ENCODE data around the gene MCRS1. TPM values are rescaled to one million over a fixed set of nuclear protein-coding genes. Genes with fewer than 3 reads are reported as not detected.
"Not testable (repeated sequence)": the region's sequence is repeated elsewhere in the genome, so short reads cannot be mapped to it uniquely, and the experiment has no call there.

The MCRS1 gene
- total RNA-seq, 1 donor from 2014 or later, result 62.4 TPM

- DNase-seq (ENCODE audit: low read depth), result no peak
- TF ChIP-seq CTCF (conservative IDR thresholded peaks at IDR 0.05; ENCODE audit: low read depth, low read length), result no peak
- H3K4me3 ChIP-seq (ENCODE audit: low read depth, low read length), result no peak overlapping the region
Measured at GRCh38 chr12:49609059-49609874, 41.3 kb upstream of the MCRS1 start.

GRCh38 chr12:49605539-49605938, 37.6 kb upstream of the MCRS1 start, which contains the start of gene FAM186B:
Gene FAM186B, minus strand, starts transcription at chr12:49605639. Its CDS starts 162 bp downstream, at chr12:49605477.
- DNase-seq (ENCODE audit: low read depth); H3K4me3 ChIP-seq (ENCODE audit: low read depth, low read length): not testable (repeated sequence)

GRCh38 chr12:49604856-49605255, 36.9 kb upstream of the MCRS1 start:
- TF ChIP-seq CTCF (conservative IDR thresholded peaks at IDR 0.05; ENCODE audit: low read depth, low read length), result no peak
- DNase-seq (ENCODE audit: low read depth), result no peak
- H3K4me3 ChIP-seq (ENCODE audit: low read depth, low read length), result no peak overlapping the region

- no peak for DNase-seq (ENCODE audit: low read depth)
- TF ChIP-seq CTCF (conservative IDR thresholded peaks at IDR 0.05; ENCODE audit: low read depth, low read length), result no peak
- no peak overlapping the region for H3K4me3 ChIP-seq (ENCODE audit: low read depth, low read length)
Measured at GRCh38 chr12:49603721-49604120, 35.8 kb upstream of the MCRS1 start.

GRCh38 chr12:49599961-49600360, 32.0 kb upstream of the MCRS1 start:
- no peak for TF ChIP-seq CTCF (conservative IDR thresholded peaks at IDR 0.05; ENCODE audit: low read depth, low read length)
- DNase-seq (ENCODE audit: low read depth), result no peak
- no peak overlapping the region for H3K4me3 ChIP-seq (ENCODE audit: low read depth, low read length)

GRCh38 chr12:49598527-49598926, 30.6 kb upstream of the MCRS1 start:
- DNase-seq (ENCODE audit: low read depth), result no peak

More at GRCh38 chr12:49598527-49598926, 30.6 kb upstream of the MCRS1 start:
- no peak overlapping the region for H3K4me3 ChIP-seq (ENCODE audit: low read depth, low read length)
- TF ChIP-seq CTCF (conservative IDR thresholded peaks at IDR 0.05; ENCODE audit: low read depth, low read length), result no peak

All from epithelial cell of proximal tubule (primary cell).